ENCODE data around the gene MINDY1. TPM values are rescaled to one million over a fixed set of nuclear protein-coding genes. Genes with fewer than 3 reads are reported as not detected.

MINDY1 gene
- total and polyA plus RNA-seq, 10 of the 15 experiments (the other 5 are each of a cell fraction or from before 2014, with no cell fraction given) = 0.48 to 8.8 (median 5.0) TPM

DNA sequence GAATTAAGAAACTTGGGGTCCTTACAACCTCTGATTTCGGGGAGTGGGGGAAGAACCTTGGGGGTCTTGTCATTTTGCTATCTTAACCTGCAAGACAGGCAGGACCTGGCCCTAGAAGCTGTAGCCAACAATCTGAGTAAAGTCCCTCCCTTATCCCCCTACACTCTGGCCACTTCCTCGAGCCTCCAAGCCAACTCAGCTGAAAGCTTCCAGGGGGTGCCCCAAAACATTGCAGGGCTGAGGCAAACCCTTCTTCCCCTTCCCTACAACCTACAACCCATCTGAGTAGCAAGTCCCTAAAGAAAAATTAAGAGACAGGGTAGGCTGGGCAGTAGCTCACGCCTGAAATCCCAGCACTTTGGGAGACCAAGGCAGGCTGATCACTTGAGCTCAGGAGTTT, 37.1 kb downstream of the MINDY1 start:
- H3K9ac ChIP-seq (ENCODE audit: control insufficient read depth, insufficient read depth, low read length) = no peak overlapping the region
- RAD21 ChIA-PET (ENCODE audit: unreplicated experiment) = no interaction called here
- no peak overlapping the region for H3K4me3 ChIP-seq
- ATAC-seq (no peak), DNase-seq (ENCODE audit: low read depth, low spot score) (no peak), FAIRE-seq (no peak)
- H3K27me3 ChIP-seq (replicated peaks in 1 of 2; ENCODE audit: control insufficient read depth in 2 of 2, insufficient read depth in 2 of 2, low read length in 1 of 2) = no peaks in the 10 kb centered on the region
- intact Hi-C loops (cut with micrococcal nuclease; ENCODE audit: unreplicated experiment) = loop anchor here (10.0 kb wide), 2 partner anchors 205 to 345 kb away; partner anchors contain the start of genes CTSS and ENSA
- H2AFZ ChIP-seq (ENCODE audit: control insufficient read depth, low read depth, low read length) = no peak overlapping the region
- BruUV-seq (replicated peaks) = no TSS peak
- peaks cover 37% of the 10 kb centered on the region for H3K79me2 ChIP-seq (ENCODE audit: control insufficient read depth, insufficient read depth, low read length)
- peaks cover 14 to 15% of the 10 kb centered on the region in 2 experiments for H3K36me3 ChIP-seq (ENCODE audit: control insufficient read depth in 2 of 2, insufficient read depth in 2 of 2, low read length in 1 of 2)
- POLR2A ChIA-PET = interaction anchor here (0.8 to 1.1 kb wide), 2 partner anchors 7 to 44 kb away, joined by 3 to 4 read pairs; partner anchors contain the start of gene SETDB1
- H3K9me3 ChIP-seq (replicated peaks; ENCODE audit: control insufficient read depth, insufficient read depth, low read length) = no peaks in the 10 kb centered on the region
- SMC1A ChIA-PET (ENCODE audit: uncharacterized antibody, unreplicated experiment) = interaction anchor here (0.7 to 1.2 kb wide), 2 partner anchors 13 to 264 kb away, joined by 3 read pairs; no protein-coding TSS in a partner anchor
- no peak overlapping the region for H3K27ac ChIP-seq (ENCODE audit: control insufficient read depth, insufficient read depth)
- WGBS (ENCODE audit: insufficient coverage, insufficient replicate concordance, low lambda C conversion rate, missing lambda C conversion rate) = 70% methylated on average over 3 of the region's 3 CpGs
- in situ Hi-C loops (cut with MboI) = no loop called here
- no peak overlapping the region for H3K4me2 ChIP-seq (ENCODE audit: control insufficient read depth, insufficient read depth)
- no peaks in the 10 kb centered on the region for H4K20me1 ChIP-seq (ENCODE audit: control insufficient read depth, insufficient read depth)
- peaks cover 7% of the 10 kb centered on the region; the same call in 1 of the 2 replicates for H3K4me1 ChIP-seq (ENCODE audit: control insufficient read depth, insufficient read depth, low read length)
- TF ChIP-seq, protein P1, sequence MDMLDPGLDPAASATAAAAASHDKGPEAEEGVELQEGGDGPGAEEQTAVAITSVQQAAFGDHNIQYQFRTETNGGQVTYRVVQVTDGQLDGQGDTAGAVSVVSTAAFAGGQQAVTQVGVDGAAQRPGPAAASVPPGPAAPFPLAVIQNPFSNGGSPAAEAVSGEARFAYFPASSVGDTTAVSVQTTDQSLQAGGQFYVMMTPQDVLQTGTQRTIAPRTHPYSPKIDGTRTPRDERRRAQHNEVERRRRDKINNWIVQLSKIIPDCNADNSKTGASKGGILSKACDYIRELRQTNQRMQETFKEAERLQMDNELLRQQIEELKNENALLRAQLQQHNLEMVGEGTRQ (IDR thresholded peaks at IDR 0.05; ENCODE audit: borderline replicate concordance, low read depth, low read length) = no peak
- TF ChIP-seq CEBPB (IDR thresholded peaks at IDR 0.05; ENCODE audit: borderline replicate concordance in 1 of 2, low read depth in 2 of 2, low read length in 2 of 2) (no peak), WRNIP1 (IDR thresholded peaks at IDR 0.05; ENCODE audit: borderline replicate concordance, low read depth, low read length) (no peak), PAX8 (IDR thresholded peaks at IDR 0.05) (no peak), HDGF (IDR thresholded peaks at IDR 0.05) (no peak)
- TF ChIP-seq, protein P2, sequence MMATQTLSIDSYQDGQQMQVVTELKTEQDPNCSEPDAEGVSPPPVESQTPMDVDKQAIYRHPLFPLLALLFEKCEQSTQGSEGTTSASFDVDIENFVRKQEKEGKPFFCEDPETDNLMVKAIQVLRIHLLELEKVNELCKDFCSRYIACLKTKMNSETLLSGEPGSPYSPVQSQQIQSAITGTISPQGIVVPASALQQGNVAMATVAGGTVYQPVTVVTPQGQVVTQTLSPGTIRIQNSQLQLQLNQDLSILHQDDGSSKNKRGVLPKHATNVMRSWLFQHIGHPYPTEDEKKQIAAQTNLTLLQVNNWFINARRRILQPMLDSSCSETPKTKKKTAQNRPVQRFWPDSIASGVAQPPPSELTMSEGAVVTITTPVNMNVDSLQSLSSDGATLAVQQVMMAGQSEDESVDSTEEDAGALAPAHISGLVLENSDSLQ (IDR thresholded peaks at IDR 0.05) = no peak
- CTCF ChIA-PET = interaction anchor here (1.1 to 1.5 kb wide), 3 partner anchors 11 to 47 kb away, joined by 3 to 6 read pairs (median 3); no protein-coding TSS in a partner anchor
